Right ventricle myocardium inferior (tissue), 1 donor: ENCODE data around the gene RAB14. TPM values are rescaled to one million over a fixed set of nuclear protein-coding genes. Genes with fewer than 3 reads are reported as not detected.
"Not testable (repeated sequence)": the region's sequence is repeated elsewhere in the genome, so short reads cannot be mapped to it uniquely, and the experiment has no call there.

ENCODE experiments used
- ATAC-seq: fragments of 200-7000 bp; cut with Tn5 transposase; one replicate; pipeline ENCODE4 v1.9.1; 2020; ENCODE audit warnings: mild to moderate bottlenecking, moderate library complexity
- DNase-seq: peaks from one replicate; pipeline ENCODE4 v3.0.0; 2021; ENCODE audit errors: missing footprints
- intact Hi-C: fragments of 100-400 bp; cut with DNase I; formaldehyde crosslinking; loops from one replicate; pipeline ENCODE4 v1.11.0; 2022
- total RNA-seq: library from RNA; stranded (reverse); fragmentation: NEBNext Ultra II Directional; extraction: Animal tissue kit (Norgen Biotek cat#: 25700); gene quantifications from one replicate; pipeline ENCODE4 v1.2.1, GENCODE V29; 2021
- donor health status: DM: no; HTN: yes; CAD: no; lungs with severe emphysema.

RAB14 gene
- total RNA-seq, 1 donor from 2014 or later, result 52.6 TPM

DNA sequence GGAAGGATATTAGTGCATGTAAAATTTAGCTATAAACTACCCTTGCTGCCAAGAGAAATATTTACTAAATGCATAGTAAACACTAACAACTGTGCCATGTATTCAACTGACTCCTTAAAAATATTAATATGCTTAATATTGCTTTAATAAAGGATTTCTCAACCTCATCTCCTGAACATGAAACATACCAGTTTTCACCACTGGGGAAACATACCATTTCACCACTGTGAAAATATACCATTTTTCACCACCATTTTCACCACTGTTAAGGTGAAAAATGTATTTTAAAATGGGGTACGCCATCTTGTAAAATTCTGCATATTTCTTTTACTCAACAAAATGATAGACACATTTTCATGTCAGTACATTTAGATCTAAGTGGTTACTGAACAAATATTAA is 4.5 kb downstream of the RAB14 start:
- intact Hi-C loops, result no loop called here
- ATAC-seq (no peak), DNase-seq (no peak)

DNA sequence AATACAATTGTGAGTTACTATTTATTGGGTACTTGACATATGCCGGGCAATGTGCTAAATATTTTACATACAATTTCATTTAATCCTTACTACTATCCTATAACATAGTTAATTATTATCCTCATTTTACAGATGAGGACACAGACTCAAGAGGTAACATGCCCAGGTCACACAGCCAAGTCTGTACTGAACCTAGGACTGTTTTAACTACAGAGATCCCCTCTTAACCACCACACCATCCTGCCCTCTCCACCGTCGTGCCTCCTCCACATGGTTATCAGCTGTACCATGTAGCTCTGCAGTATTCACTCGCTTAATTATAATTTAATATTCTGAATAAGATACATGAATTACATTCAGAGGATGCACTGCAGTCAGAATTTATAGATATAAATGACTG is 5.3 kb downstream of the RAB14 start:
- no peak for DNase-seq
- intact Hi-C loops, result no loop called here
- no peak for ATAC-seq

- intact Hi-C loops, result no loop called here
- ATAC-seq, result no peak
- DNase-seq, result no peak
Measured at GRCh38 chr9:121194730-121195129, 6.9 kb downstream of the RAB14 start.

GRCh38 chr9:121192959-121193640 is 8.6 kb downstream of the RAB14 start:
- intact Hi-C loops, result no loop called here
- no peak for DNase-seq
- no peak for ATAC-seq

DNA sequence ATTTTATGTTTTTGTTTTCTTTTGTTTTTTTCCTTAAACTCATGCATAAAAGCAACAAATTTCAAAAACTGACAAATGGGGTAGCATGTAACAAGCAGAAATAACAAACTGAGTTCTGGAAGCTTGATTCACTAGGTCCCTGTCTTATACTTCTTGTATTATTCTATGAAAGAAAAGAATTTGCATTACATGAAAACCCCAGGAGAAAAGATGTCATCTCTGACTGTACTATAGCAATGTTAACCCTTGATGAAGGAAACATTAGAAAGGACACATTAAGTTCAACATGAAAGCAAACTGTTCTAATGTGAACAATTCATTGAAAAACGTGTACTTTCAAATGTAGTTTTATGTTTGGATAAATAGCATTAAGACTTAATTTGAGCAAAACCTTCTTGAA is 9.2 kb downstream of the RAB14 start:
- DNase-seq, result no peak
- intact Hi-C loops, result no loop called here
- ATAC-seq, result no peak

- DNase-seq, result no peak
- intact Hi-C loops, result no loop called here
- no peak for ATAC-seq
Measured at GRCh38 chr9:121191235-121191634, 10.4 kb downstream of the RAB14 start.

GRCh38 chr9:121189660-121190059 is 12.0 kb downstream of the RAB14 start:
- ATAC-seq (no peak), DNase-seq (no peak)
- intact Hi-C loops, result no loop called here

DNA sequence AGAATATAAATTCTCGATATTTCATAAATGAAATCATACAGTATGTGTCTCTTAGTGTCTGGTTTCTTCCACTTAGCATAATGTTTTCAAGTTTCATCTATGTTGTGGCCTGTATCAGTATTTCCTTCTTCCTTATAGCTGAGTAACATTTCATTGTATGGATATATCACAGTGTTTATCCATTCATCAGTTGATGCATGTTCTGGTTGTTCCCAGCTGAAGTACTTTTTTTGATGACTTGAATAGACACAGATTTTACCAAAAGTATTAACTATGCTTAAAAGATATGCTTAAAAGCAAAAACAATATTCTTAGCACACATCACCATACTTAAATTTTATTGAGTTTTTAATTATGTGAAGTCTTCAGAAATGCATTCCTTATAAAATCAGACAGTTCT is 12.7 kb downstream of the RAB14 start:
- intact Hi-C loops, result no loop called here
- DNase-seq (no peak), ATAC-seq (no peak)

DNA sequence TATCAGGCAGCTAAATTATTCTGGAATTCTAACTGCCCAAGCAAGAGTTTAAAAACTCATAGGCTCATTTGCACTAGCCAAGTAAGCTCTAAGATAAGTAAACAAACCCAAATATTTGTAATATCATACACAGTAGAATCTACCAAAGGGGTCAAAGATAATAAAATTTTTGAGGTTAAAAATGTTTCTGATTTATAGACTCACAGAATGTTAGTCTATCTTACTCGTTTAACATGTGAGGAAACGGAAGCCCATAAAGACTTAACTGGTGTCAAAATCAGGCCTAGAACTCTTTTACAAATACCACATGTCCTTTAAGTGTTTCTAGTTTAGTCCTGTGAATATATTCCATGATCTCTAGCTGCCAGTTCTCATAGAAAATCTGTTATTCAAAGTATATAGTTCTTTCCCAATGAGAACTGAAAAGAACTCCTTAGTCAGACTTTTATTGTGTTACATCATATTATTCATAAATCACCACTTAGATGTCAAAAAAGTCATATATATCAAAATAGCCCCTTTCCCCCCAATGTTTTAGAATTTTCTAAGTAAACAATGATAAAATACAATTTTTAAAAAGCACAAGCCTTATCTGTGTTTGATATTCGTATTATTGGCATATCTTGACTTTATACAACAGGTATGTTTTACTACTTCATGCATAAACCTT is 13.9 kb downstream of the RAB14 start:
- intact Hi-C loops, result no loop called here
- ATAC-seq (no peak), DNase-seq (no peak)

GRCh38 chr9:121185774-121186403 is 15.8 kb downstream of the RAB14 start:
- ATAC-seq, result no peak
- no peak for DNase-seq
- intact Hi-C loops, result no loop called here

DNA sequence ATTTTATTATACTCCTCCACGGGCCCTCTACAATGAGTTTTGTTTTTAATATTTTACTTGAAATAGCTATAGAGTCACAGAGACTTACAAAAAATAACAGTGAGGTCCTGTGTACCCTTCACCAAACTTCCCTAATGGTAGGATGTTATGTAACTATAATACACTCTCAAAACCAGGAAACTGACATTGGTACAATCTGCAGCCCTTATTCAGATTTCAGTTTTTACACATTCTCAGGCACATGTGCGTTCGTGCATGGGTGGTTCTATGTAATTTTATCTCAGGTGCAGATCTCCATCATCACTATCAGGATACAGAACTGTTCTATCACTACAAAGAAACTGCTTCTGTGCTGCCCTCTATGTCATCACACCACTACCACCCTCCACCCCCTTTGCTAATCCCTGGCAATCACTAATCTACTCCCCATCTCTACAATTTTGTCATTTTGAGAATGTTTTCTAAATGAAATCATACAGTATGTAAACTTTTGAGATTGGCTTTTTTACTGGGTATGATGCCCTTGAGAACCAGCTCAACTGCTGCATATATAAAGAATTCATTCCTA is 16.4 kb downstream of the RAB14 start:
- intact Hi-C loops, result no loop called here
- no peak for DNase-seq
- peak; percentile 47 for ATAC-seq

DNA sequence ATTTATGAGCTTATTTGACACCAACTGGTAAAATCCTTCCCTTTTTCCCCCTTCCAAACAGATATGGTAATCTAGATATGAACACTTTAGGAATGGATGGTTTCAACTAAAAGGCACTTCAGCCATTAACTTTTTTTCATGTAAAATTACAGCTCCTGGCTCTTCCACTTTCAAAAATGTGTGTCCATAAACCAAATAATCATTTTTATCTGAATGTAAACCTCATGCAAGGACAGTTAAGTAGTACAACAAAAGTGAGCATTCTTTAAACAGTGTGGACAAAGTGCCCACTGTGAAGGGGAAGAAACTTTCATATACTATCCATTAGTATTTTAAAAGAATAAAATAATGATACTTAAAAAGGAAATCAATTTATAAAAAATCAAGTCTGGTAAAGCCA is 17.2 kb downstream of the RAB14 start:
- DNase-seq, result no peak
- intact Hi-C loops, result no loop called here
- ATAC-seq, result no peak

GRCh38 chr9:121183666-121184423 is 17.8 kb downstream of the RAB14 start:
- intact Hi-C loops, result no loop called here
- DNase-seq, result no peak
- ATAC-seq, result peak; percentile 11

DNA sequence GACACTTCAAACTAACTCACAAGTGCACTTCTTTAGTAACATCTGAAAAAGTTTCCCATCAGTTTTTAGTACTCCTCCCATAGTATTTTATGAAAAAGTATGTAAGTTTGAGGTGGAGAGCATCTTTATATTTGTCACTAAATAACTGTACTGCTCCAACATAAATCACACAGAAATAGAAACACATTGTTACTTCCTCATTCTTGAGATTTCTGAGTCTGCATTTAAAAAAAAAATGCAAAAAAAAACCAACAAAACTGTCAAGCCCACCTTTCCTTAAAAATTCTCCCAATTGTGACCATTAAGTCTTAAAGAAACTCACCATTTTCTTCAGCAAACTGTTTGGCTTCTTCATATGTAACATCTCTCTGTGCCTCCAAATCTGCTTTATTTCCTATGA is 18.7 kb downstream of the RAB14 start:
- no peak for ATAC-seq
- DNase-seq, result no peak
- intact Hi-C loops, result no loop called here

DNA sequence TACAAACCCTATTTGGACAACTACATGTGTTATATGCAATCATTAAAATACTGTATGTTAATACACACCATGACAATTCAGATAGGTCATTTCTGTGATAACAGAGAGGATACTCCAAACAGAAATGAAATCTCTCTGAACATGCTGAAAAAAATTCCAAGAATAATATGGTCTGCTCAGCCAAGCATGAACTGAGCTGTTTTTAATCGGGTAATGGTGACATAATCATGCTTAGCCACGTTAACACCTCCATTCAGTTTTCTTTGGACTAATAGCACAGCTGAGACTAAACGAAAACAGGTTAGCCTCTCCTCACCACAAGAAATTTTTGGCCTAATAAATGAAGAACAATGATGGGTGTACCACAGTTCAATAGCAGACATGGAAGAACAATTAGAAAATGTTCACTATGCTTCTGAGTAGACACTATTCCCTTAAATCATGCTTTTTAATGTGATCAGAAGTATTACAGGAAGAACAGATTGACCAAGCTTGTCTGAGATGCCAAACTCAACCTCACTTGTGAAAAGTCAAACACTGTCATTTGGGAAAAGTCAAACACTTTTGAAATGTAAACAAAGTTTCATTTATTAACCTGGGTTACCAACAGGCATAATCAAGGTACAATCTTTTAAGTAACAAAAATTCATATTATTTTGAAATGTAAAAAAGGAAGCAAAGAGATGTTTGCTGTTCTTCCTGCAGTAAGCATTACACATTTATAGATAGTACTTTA is 19.4 kb downstream of the RAB14 start:
- DNase-seq (no peak), ATAC-seq (no peak)
- intact Hi-C loops, result no loop called here

DNA sequence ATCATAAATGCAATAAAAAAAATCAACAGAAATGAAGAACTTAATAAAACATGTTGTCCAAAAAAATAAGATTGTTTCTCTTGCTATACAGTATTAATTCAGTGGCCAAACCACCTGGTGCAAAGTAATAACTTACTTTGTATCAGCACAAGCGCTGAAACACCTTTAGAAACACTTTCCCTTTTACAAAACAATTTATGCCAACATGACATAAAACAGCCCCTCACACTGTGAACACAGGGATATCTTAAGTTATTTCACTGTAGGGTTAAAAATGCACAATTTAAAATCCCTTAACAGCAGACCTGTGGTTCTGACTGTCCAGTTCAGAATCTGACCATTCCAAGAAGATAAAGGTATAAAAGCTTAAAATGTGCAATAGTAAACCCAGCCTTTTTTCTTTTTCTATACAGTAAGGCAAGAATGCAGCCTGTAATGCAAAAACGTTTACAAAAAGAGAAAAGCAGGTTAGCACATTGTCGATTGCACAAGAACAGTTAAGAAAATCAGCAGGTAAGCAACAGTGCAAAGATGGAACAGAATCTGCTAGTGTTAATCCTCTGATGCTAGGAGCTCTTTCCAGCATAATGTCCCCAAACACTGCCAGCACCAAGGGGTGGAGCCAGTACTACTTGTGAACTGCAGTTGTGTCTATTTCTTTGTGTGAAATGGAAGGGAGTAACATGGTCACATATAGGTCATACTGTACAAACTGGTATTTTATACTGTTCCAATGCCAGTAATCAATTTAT is 21.6 kb downstream of the RAB14 start:
- DNase-seq, result no peak
- no peak for ATAC-seq
- intact Hi-C loops, result no loop called here

GRCh38 chr9:121179373-121179721 is 22.3 kb downstream of the RAB14 start:
- DNase-seq, ATAC-seq, intact Hi-C loops: not testable (repeated sequence)
